ENCODE results near the gene FLT1. TPM values are rescaled to one million over a fixed set of nuclear protein-coding genes. Genes with fewer than 3 reads are reported as not detected.

The FLT1 gene
- polyA plus RNA-seq, 2 of the 4 experiments (the other 2 are of a cell fraction) = not detected

DNA sequence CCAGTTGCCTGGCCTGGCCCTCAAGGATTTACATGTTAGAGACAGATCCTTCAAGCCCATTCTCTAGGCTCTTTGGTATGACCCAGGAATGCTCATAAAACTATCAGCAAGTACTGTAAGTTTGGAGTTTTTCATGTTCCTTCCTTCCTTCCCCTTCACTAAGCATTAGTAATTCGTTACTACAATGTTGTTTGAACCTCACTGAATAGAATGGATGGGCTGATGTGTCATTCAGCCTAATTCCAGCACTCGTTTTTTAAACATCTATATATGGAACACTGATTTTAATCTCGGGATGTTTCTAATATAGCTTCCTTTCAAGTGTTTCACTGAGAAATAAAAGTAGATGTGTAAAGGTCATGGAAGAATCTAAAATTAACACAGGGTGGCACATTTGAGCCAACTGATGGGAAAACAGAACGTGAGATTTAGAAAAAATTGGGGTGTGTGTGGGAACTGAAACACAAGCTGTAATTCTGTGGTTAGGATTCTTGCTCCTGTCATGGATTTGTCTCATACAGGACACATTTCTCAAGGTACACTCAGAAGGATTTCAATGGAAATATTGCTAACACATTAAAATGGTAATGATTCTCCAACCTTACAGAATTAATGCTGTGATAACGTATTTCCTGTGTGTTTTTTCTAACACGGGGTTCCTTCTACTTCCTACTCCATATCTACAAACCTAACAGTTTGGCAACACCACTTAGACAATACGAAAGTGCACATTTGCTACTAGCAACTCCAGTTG is 93.4 kb downstream of the FLT1 start:
- ATAC-seq (no peak), DNase-seq (ENCODE audit: low read depth in 1 of 2, low spot score in 1 of 2) (no peak), FAIRE-seq (no peak)
- CTCF ChIA-PET = no interaction called here
- WGBS (ENCODE audit: missing lambda C conversion rate) = 13% methylated on average over 7 of the region's 7 CpGs
- H3K4me1 ChIP-seq = no peaks in the 10 kb centered on the region
- H3K27ac ChIP-seq = no peak overlapping the region
- H3K9me3 ChIP-seq = no peaks in the 10 kb centered on the region
- H3K4me2 ChIP-seq = no peak overlapping the region
- POLR2A ChIA-PET = no interaction called here
- no peak overlapping the region for H3K4me3 ChIP-seq
- TF ChIP-seq TFCP2L1 (CRISPR knock-in tag; IDR thresholded peaks at IDR 0.05) = no peak
- TF ChIP-seq, protein P1, sequence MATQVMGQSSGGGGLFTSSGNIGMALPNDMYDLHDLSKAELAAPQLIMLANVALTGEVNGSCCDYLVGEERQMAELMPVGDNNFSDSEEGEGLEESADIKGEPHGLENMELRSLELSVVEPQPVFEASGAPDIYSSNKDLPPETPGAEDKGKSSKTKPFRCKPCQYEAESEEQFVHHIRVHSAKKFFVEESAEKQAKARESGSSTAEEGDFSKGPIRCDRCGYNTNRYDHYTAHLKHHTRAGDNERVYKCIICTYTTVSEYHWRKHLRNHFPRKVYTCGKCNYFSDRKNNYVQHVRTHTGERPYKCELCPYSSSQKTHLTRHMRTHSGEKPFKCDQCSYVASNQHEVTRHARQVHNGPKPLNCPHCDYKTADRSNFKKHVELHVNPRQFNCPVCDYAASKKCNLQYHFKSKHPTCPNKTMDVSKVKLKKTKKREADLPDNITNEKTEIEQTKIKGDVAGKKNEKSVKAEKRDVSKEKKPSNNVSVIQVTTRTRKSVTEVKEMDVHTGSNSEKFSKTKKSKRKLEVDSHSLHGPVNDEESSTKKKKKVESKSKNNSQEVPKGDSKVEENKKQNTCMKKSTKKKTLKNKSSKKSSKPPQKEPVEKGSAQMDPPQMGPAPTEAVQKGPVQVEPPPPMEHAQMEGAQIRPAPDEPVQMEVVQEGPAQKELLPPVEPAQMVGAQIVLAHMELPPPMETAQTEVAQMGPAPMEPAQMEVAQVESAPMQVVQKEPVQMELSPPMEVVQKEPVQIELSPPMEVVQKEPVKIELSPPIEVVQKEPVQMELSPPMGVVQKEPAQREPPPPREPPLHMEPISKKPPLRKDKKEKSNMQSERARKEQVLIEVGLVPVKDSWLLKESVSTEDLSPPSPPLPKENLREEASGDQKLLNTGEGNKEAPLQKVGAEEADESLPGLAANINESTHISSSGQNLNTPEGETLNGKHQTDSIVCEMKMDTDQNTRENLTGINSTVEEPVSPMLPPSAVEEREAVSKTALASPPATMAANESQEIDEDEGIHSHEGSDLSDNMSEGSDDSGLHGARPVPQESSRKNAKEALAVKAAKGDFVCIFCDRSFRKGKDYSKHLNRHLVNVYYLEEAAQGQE (IDR thresholded peaks at IDR 0.05) = no peak
- TF ChIP-seq TP53 (CRISPR knock-in tag; IDR thresholded peaks at IDR 0.05) = no peak
- TF ChIP-seq CHD4 (IDR thresholded peaks at IDR 0.05; ENCODE audit: borderline replicate concordance) = no peak
- no peak for TF ChIP-seq KDM1A (IDR thresholded peaks at IDR 0.05; ENCODE audit: low read depth)
- no peak for TF ChIP-seq CBX8 (IDR thresholded peaks at IDR 0.05)
- TF ChIP-seq HOXB5 (CRISPR knock-in tag; IDR thresholded peaks at IDR 0.05) = no peak
- no peak for TF ChIP-seq SREBF2 (IDR thresholded peaks at IDR 0.05)
- TF ChIP-seq KDM5A (IDR thresholded peaks at IDR 0.05) = no peak
- TF ChIP-seq, protein P2, sequence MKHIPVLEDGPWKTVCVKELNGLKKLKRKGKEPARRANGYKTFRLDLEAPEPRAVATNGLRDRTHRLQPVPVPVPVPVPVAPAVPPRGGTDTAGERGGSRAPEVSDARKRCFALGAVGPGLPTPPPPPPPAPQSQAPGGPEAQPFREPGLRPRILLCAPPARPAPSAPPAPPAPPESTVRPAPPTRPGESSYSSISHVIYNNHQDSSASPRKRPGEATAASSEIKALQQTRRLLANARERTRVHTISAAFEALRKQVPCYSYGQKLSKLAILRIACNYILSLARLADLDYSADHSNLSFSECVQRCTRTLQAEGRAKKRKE (CRISPR knock-in tag; IDR thresholded peaks at IDR 0.05; ENCODE audit: low read depth) = no peak
- no peak for TF ChIP-seq POLR2AphosphoS2 (conservative IDR thresholded peaks at IDR 0.05; ENCODE audit: low read length)
- TF ChIP-seq ZC3H11A (IDR thresholded peaks at IDR 0.05) = no peak
- TF ChIP-seq, protein P3, sequence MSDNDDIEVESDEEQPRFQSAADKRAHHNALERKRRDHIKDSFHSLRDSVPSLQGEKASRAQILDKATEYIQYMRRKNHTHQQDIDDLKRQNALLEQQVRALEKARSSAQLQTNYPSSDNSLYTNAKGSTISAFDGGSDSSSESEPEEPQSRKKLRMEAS (IDR thresholded peaks at IDR 0.05) = no peak
- TF ChIP-seq, protein P4, sequence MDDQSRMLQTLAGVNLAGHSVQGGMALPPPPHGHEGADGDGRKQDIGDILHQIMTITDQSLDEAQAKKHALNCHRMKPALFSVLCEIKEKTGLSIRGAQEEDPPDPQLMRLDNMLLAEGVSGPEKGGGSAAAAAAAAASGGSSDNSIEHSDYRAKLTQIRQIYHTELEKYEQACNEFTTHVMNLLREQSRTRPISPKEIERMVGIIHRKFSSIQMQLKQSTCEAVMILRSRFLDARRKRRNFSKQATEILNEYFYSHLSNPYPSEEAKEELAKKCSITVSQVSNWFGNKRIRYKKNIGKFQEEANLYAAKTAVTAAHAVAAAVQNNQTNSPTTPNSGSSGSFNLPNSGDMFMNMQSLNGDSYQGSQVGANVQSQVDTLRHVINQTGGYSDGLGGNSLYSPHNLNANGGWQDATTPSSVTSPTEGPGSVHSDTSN (IDR thresholded peaks at IDR 0.05) = no peak
- no peak for TF ChIP-seq RCOR1 (IDR thresholded peaks at IDR 0.05; ENCODE audit: low read depth, low read length)
- TF ChIP-seq BHLHE40 (IDR thresholded peaks at IDR 0.05; ENCODE audit: low read depth, low read length) = no peak
- no peak for TF ChIP-seq FOXS1 (CRISPR knock-in tag; IDR thresholded peaks at IDR 0.05)
- TF ChIP-seq SMC3 (IDR thresholded peaks at IDR 0.05) = no peak

DNA sequence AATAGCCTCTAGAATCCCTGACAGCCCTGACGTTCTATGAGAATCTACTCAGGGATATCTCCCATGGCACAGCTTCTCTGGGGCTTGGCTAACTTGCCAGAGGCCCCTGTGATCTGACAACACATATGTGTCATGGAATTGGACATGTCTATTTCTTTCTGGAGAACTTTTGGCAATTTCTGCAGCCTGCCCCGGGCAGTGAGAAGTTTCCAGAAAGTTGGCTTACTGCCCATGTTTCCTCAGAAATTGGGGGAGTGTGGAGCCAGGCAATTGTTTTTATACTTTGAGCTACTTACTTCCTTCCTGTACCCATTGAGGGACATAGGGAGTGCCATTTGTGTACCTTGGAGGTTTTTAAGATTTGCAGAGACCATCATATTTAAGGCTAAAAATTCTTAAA is 98.9 kb downstream of the FLT1 start:
- Histone ChIP-seq H3K4me2 (no peak overlapping the region), H3K27ac (no peak overlapping the region), H3K4me1 (no peaks in the 10 kb centered on the region), H3K9me3 (no peaks in the 10 kb centered on the region), H3K4me3 (no peak overlapping the region)
- POLR2A ChIA-PET = no interaction called here
- ATAC-seq = no peak
- WGBS (ENCODE audit: missing lambda C conversion rate) = 33% methylated on average over 1 of the region's 2 CpGs
- FAIRE-seq = no peak
- CTCF ChIA-PET = interaction anchor here (0.6 kb wide), 2 partner anchors 90 to 425 kb away, joined by 3 to 4 read pairs; no protein-coding TSS in a partner anchor
- TF ChIP-seq ZFP36 (IDR thresholded peaks at IDR 0.05; ENCODE audit: borderline replicate concordance, partially characterized antibody) (no peak), GATA3 (IDR thresholded peaks at IDR 0.05; ENCODE audit: borderline replicate concordance) (no peak)
- DNase-seq (ENCODE audit: low read depth in 1 of 2, low spot score in 1 of 2) = no peak

Measured in A549 (cell line).